Panc1 (cell line): ENCODE results near the gene GGT5.

Experiments used
- CTCF ChIP-seq: fragments of 450-650 bp; IDR thresholded peaks from 2 replicates; pipeline ENCODE4 v1.5.1; 2017; ENCODE audit warnings: mild to moderate bottlenecking
- REST ChIP-seq, 2 experiments: IDR thresholded peaks; 2 replicates each; pipeline ENCODE4 v1.6.1; 2011 to 2012; ENCODE audit warnings: low read depth in 2 of 2, control low read depth in 1 of 2, low read length in 1 of 2, mild to moderate bottlenecking in 1 of 2, moderate library complexity in 1 of 2; ENCODE audit not compliant: insufficient read depth in 1 of 2
- TCF7L2 ChIP-seq: IDR thresholded peaks from 2 replicates; pipeline ENCODE4 v1.6.1; 2011; ENCODE audit warnings: mild to moderate bottlenecking, low read depth, low read length, inconsistent platforms

- TF ChIP-seq CTCF (no peak), TCF7L2 (no peak), REST (IDR thresholded peaks at IDR 0.05; ENCODE audit: insufficient read depth in 1 of 2, low read depth in 2 of 2, low read length in 1 of 2) (no peak)
Measured at GRCh38 chr22:24235315-24235714, 9.6 kb downstream of the GGT5 start.
